GM12878 (cell line): ENCODE measurements around the gene EBP. TPM values are rescaled to one million over a fixed set of nuclear protein-coding genes. Genes with fewer than 3 reads are reported as not detected.
"Not testable (repeated sequence)": the region's sequence is repeated elsewhere in the genome, so short reads cannot be mapped to it uniquely, and the experiment has no call there.

Source experiments
- ATAC-seq: fragments of 200-7000 bp; cut with Tn5 transposase; 3 replicates; pipeline ENCODE4 v1.9.1; 2020; ENCODE audit warnings: mild to moderate bottlenecking, moderate library complexity
- BruUV-seq: library from RNA; stranded (reverse); fragments of 400-500 nt; replicated peaks from 2 replicates; lab custom pipeline; 2021; lab: Mats Ljungman, UMichigan
- CTCF ChIA-PET: fragments of 300-600 bp; sonication (Branson Sonifier 250); formaldehyde crosslinking; extraction: SDS; loops from one replicate; lab custom pipeline; 2021; ENCODE audit warnings: inconsistent platforms; lab: Yijun Ruan, JAX
- POLR2A ChIA-PET: fragments of 350-600 bp; formaldehyde crosslinking; extraction: SDS; loops from one replicate; lab custom pipeline; 2021; ENCODE audit warnings: inconsistent platforms; lab: Charles Lee
- RAD21 ChIA-PET: fragments of 300-600 bp; sonication (Branson Sonifier 250); formaldehyde crosslinking; loops from one replicate; lab custom pipeline; 2023; ENCODE audit warnings: antibody characterized with exemption; ENCODE audit not compliant: unreplicated experiment; lab: Charles Lee
- SMC1A ChIA-PET: fragments of 300-600 bp; sonication (Branson Sonifier 250); formaldehyde crosslinking; loops from one replicate; lab custom pipeline; 2023; ENCODE audit not compliant: unreplicated experiment, uncharacterized antibody; lab: Charles Lee
- DNase-seq: peaks from one replicate; pipeline ENCODE4 v3.0.0-alpha.2; 2011; ENCODE audit warnings: low read depth, low spot score
- FAIRE-seq: peaks from 3 replicates; lab custom pipeline; 2011; peaks lifted over from hg19 to GRCh38; lab: Jason Lieb, UNC
- H2AFZ ChIP-seq: 2 replicates; pipeline ENCODE4 v1.6.0; 2011; ENCODE audit warnings: low read depth, low read length, control low read depth; ENCODE audit not compliant: control insufficient read depth
- H3K27ac ChIP-seq: 2 replicates; pipeline ENCODE4 v1.5.1; 2011; ENCODE audit warnings: control low read depth; ENCODE audit not compliant: control insufficient read depth, insufficient read depth
- H3K27me3 ChIP-seq, 2 experiments: replicated peaks in 1 of 2; 2 replicates each; pipeline versions ENCODE4 v1.6.0 to v1.6.1; 2011; ENCODE audit warnings: low read length in 1 of 2; ENCODE audit not compliant: control insufficient read depth in 2 of 2, insufficient read depth in 2 of 2
- H3K36me3 ChIP-seq, 2 experiments: 2 replicates each; pipeline ENCODE4 v1.5.1; 2011; ENCODE audit warnings: low read length in 1 of 2; ENCODE audit not compliant: control insufficient read depth in 2 of 2, insufficient read depth in 2 of 2
- H3K4me1 ChIP-seq: 2 replicates; pipeline ENCODE4 v1.6.1; 2011; ENCODE audit warnings: mild to moderate bottlenecking, low read length, moderate library complexity, mixed read lengths; ENCODE audit not compliant: control insufficient read depth, insufficient read depth
- H3K4me2 ChIP-seq: 2 replicates; pipeline ENCODE4 v1.6.0; 2011; ENCODE audit warnings: control low read depth; ENCODE audit not compliant: control insufficient read depth, insufficient read depth
- H3K4me3 ChIP-seq: fragments of 200-600 bp; sonication (generic); 2 replicates; pipeline ENCODE4 v1.5.1; 2016
- H3K79me2 ChIP-seq: 2 replicates; pipeline ENCODE4 v1.6.0; 2011; ENCODE audit warnings: low read length; ENCODE audit not compliant: control insufficient read depth, insufficient read depth
- H3K9ac ChIP-seq: 2 replicates; pipeline ENCODE4 v1.8.0; 2011; ENCODE audit warnings: low read length, control low read depth, mixed read lengths; ENCODE audit not compliant: control insufficient read depth, insufficient read depth
- H3K9me3 ChIP-seq: replicated peaks from 3 replicates; pipeline ENCODE4 v1.5.1; 2011; ENCODE audit warnings: mild to moderate bottlenecking, low read length; ENCODE audit not compliant: control insufficient read depth, insufficient read depth
- H4K20me1 ChIP-seq: 2 replicates; pipeline ENCODE4 v1.6.0; 2011; ENCODE audit not compliant: control insufficient read depth, insufficient read depth
- BHLHE40 ChIP-seq, 2 experiments: fragments of 450-650 bp in 1 of 2; IDR thresholded peaks; 2 replicates each; pipeline ENCODE4 v1.6.1; 2011 to 2017; ENCODE audit warnings: low read depth in 2 of 2, borderline replicate concordance in 1 of 2, improper control_type of control experiment in 1 of 2, low read length in 1 of 2, mild to moderate bottlenecking in 1 of 2
- CREB1 ChIP-seq: IDR thresholded peaks from 2 replicates; pipeline ENCODE4 v1.6.1; 2012; ENCODE audit warnings: low read depth, mild to moderate bottlenecking, inconsistent platforms
- DPF2 ChIP-seq: fragments of 450-650 bp; IDR thresholded peaks from 2 replicates; pipeline ENCODE4 v1.6.1; 2017; ENCODE audit warnings: mild to moderate bottlenecking
- FOXM1 ChIP-seq: IDR thresholded peaks from 2 replicates; pipeline ENCODE4 v1.6.1; 2012; ENCODE audit warnings: low read depth, mild to moderate bottlenecking, inconsistent platforms, low read length, moderate library complexity
- JUNB ChIP-seq: IDR thresholded peaks from 2 replicates; pipeline ENCODE4 v1.6.1; 2016; ENCODE audit warnings: antibody characterized with exemption, mild to moderate bottlenecking
- KDM1A ChIP-seq: fragments of 200-600 bp; sonication (generic); IDR thresholded peaks from 2 replicates; pipeline ENCODE4 v1.6.1; 2016; ENCODE audit warnings: borderline replicate concordance
- MYC ChIP-seq: IDR thresholded peaks from 2 replicates; pipeline ENCODE4 v1.6.1; 2011; ENCODE audit warnings: mild to moderate bottlenecking, low read length, moderate library complexity, inconsistent platforms; ENCODE audit not compliant: insufficient read depth, insufficient replicate concordance, insufficient read length, severe bottlenecking
- PBX3 ChIP-seq: IDR thresholded peaks from 2 replicates; pipeline ENCODE4 v1.6.1; 2011; ENCODE audit warnings: mild to moderate bottlenecking, low read depth, low read length, moderate library complexity; ENCODE audit not compliant: insufficient replicate concordance
- PML ChIP-seq: IDR thresholded peaks from 2 replicates; pipeline ENCODE4 v1.6.1; 2012; ENCODE audit warnings: low read length, inconsistent platforms
- SMAD1 ChIP-seq: fragments of 450-650 bp; IDR thresholded peaks from 2 replicates; pipeline ENCODE4 v1.6.1; 2018; ENCODE audit warnings: mild to moderate bottlenecking, low read depth; ENCODE audit not compliant: partially characterized antibody
- SP1 ChIP-seq: IDR thresholded peaks from one replicate; pipeline ENCODE4 v1.6.1; 2011; ENCODE audit warnings: low read depth, low read length
- SPI1 ChIP-seq: IDR thresholded peaks from 2 replicates; pipeline ENCODE4 v1.6.1; 2011; ENCODE audit warnings: low read depth, mild to moderate bottlenecking, low read length, moderate library complexity, borderline replicate concordance; ENCODE audit not compliant: insufficient read depth
- STAT3 ChIP-seq: IDR thresholded peaks from 2 replicates; pipeline ENCODE4 v1.6.1; 2011; ENCODE audit warnings: low read depth, low read length, improper control_type of control experiment
- ZBTB4 ChIP-seq: fragments of 450-650 bp; formaldehyde crosslinking; IDR thresholded peaks from 2 replicates; pipeline ENCODE4 v1.4.0; 2022; ENCODE audit warnings: mild to moderate bottlenecking, moderate library complexity
- WGBS: methylation state at CpG from one replicate; pipeline ENCODE4 v1.1.6; 2016; ENCODE audit warnings: low lambda C conversion rate; ENCODE audit not compliant: insufficient replicate concordance, insufficient coverage; ENCODE audit errors: missing lambda C conversion rate; 5-methylcytosine and 5-hydroxymethylcytosine counted together
- in situ Hi-C: fragments of 300-500 bp; cut with MboI; formaldehyde crosslinking; loops from 9 replicates; pipeline ENCODE4 v1.14.3; 2018; ENCODE audit warnings: mixed read lengths
- intact Hi-C: fragments of 100-400 bp; cut with micrococcal nuclease; formaldehyde crosslinking; loops from one replicate; pipeline ENCODE4 v1.14.2; 2022; ENCODE audit not compliant: unreplicated experiment
- polyA plus RNA-seq, 11 experiments: library from polyadenylated mRNA; depleted of rRNA in 4 of 11; unstranded in 6 of 11; stranded (reverse) in 5 of 11; fragments of >200 nt; fragmentation: Nextera tagmentation in 4 of 11; fragmentation: Illumina TruSeq in 1 of 11; extraction: Ambion mirVana in 4 of 11; extraction: Trizol in 1 of 11; gene quantifications; 1 replicate in 1 of 11; 2 replicates in 10 of 11; pipeline versions ENCODE4 v1.2.1 to v1.2.3, GENCODE V29; 2011 to 2016; ENCODE audit warnings: inconsistent platforms in 2 of 11, missing spikeins in 2 of 11, low read depth in 1 of 11
- total RNA-seq, 4 experiments: library from RNA; depleted of rRNA in 3 of 4; stranded (reverse); fragments of >200 nt in 3 of 4; fragmentation: Illumina TruSeq in 1 of 4; extraction: Trizol in 1 of 4; gene quantifications; 2 replicates each; pipeline versions ENCODE4 v1.2.1 to v1.2.3, GENCODE V29; 2013 to 2021

The EBP gene
- total and polyA plus RNA-seq, 10 of the 15 experiments (the other 5 are each of a cell fraction or from before 2014, with no cell fraction given) = 125 to 628 (median 180) TPM

- CTCF ChIA-PET, H3K27me3 ChIP-seq, RAD21 ChIA-PET, H3K9me3 ChIP-seq, ATAC-seq, H3K4me1 ChIP-seq, H3K4me2 ChIP-seq, H4K20me1 ChIP-seq, H3K79me2 ChIP-seq, H3K36me3 ChIP-seq, DNase-seq, in situ Hi-C loops, intact Hi-C loops, H3K27ac ChIP-seq, POLR2A ChIA-PET, H3K9ac ChIP-seq, BruUV-seq, FAIRE-seq, H2AFZ ChIP-seq, H3K4me3 ChIP-seq, SMC1A ChIA-PET: not testable (repeated sequence)
- WGBS = 73% methylated on average over 9 of the region's 9 CpGs
Observed at GRCh38 chrX:48555731-48556325, 34.2 kb downstream of the EBP start.

GRCh38 chrX:48558271-48558670 lies 36.7 kb downstream of the EBP start:
- no TSS peak for BruUV-seq
- no peaks in the 10 kb centered on the region for H4K20me1 ChIP-seq
- intact Hi-C loops (no loop called here), in situ Hi-C loops (no loop called here)
- no peaks in the 10 kb centered on the region for H3K9me3 ChIP-seq
- no peak for ATAC-seq
- H2AFZ ChIP-seq = no peak overlapping the region
- DNase-seq = no peak
- no peaks in the 10 kb centered on the region for H3K79me2 ChIP-seq
- ChIA-PET RAD21 (no interaction called here), POLR2A (no interaction called here), SMC1A (no interaction called here), CTCF (no interaction called here)
- H3K4me1 ChIP-seq = no peaks in the 10 kb centered on the region
- FAIRE-seq = no peak
- WGBS = 16% methylated on average over 4 of the region's 4 CpGs
- H3K9ac ChIP-seq = no peak overlapping the region
- H3K4me3 ChIP-seq = no peak overlapping the region
- H3K27ac ChIP-seq = no peak overlapping the region
- no peak overlapping the region for H3K4me2 ChIP-seq
- H3K36me3 ChIP-seq = peaks cover 0 to 5% of the 10 kb centered on the region in 2 experiments; a peak in 2 of 4 replicates
- H3K27me3 ChIP-seq = no peaks in the 10 kb centered on the region
- TF ChIP-seq BHLHE40 (IDR thresholded peaks at IDR 0.05; ENCODE audit: borderline replicate concordance in 1 of 2, low read depth in 2 of 2, low read length in 1 of 2) = no peak
- no peak for TF ChIP-seq SP1
- no peak for TF ChIP-seq CREB1
- no peak for TF ChIP-seq MYC
- TF ChIP-seq DPF2 = no peak
- TF ChIP-seq PBX3 = no peak
- TF ChIP-seq PML = no peak
- no peak for TF ChIP-seq ZBTB4 (CRISPR knock-in tag)
- TF ChIP-seq STAT3 = no peak
- TF ChIP-seq SPI1 = no peak
- no peak for TF ChIP-seq SMAD1
- TF ChIP-seq FOXM1 = no peak
- TF ChIP-seq JUNB = no peak
- no peak for TF ChIP-seq KDM1A
